ENCODE results near the gene GLIS2. TPM values are rescaled to one million over a fixed set of nuclear protein-coding genes. Genes with fewer than 3 reads are reported as not detected.

GLIS2 gene
- total RNA-seq, 1 experiment from 2014 or later: 23.0 TPM

GRCh38 chr16:4385789-4386450, 70.1 kb downstream of the GLIS2 start:
- Mint-ChIP-seq H3K9me3 (no peaks in the 10 kb centered on the region), H3K27ac (peak overlapping the region; percentile 41; the same call in 1 of the 2 replicates), H3K36me3 (no peaks in the 10 kb centered on the region), H3K4me3 (no peak overlapping the region), H3K4me1 (peaks cover 22% of the 10 kb centered on the region), H3K27me3 (ENCODE audit: low read depth) (no peaks in the 10 kb centered on the region)
- TF ChIP-seq MLX (CRISPR knock-in tag; IDR thresholded peaks at IDR 0.05): no peak
- no peak for TF ChIP-seq FOXP1 (CRISPR knock-in tag; IDR thresholded peaks at IDR 0.05; ENCODE audit: borderline replicate concordance)
- TF ChIP-seq NR2C2 (CRISPR knock-in tag; IDR thresholded peaks at IDR 0.05): no peak
- TF ChIP-seq ZNF121 (CRISPR knock-in tag; IDR thresholded peaks at IDR 0.05): no peak
- no peak for TF ChIP-seq GTF2I (CRISPR knock-in tag; conservative IDR thresholded peaks at IDR 0.05)
- no peak for TF ChIP-seq MXD4 (CRISPR knock-in tag; IDR thresholded peaks at IDR 0.05; ENCODE audit: borderline replicate concordance)
- TF ChIP-seq HMGXB4 (CRISPR knock-in tag; IDR thresholded peaks at IDR 0.05): no peak
- TF ChIP-seq CREM (CRISPR knock-in tag; IDR thresholded peaks at IDR 0.05): no peak
- TF ChIP-seq NFE2L1 (CRISPR knock-in tag; IDR thresholded peaks at IDR 0.05): no peak
- no peak for TF ChIP-seq SMAD4 (CRISPR knock-in tag; IDR thresholded peaks at IDR 0.05)
- TF ChIP-seq SOX15 (CRISPR knock-in tag; IDR thresholded peaks at IDR 0.05): no peak
- no peak for TF ChIP-seq TCF7 (CRISPR knock-in tag; IDR thresholded peaks at IDR 0.05; ENCODE audit: low read depth)
- TF ChIP-seq SP1 (CRISPR knock-in tag; conservative IDR thresholded peaks at IDR 0.05): no peak
- no peak for TF ChIP-seq ELF4 (CRISPR knock-in tag; IDR thresholded peaks at IDR 0.05; ENCODE audit: low read depth)
- TF ChIP-seq NR1H2 (CRISPR knock-in tag; IDR thresholded peaks at IDR 0.05): no peak
- no peak for TF ChIP-seq ATF1 (CRISPR knock-in tag; IDR thresholded peaks at IDR 0.05)
- no peak for DNase-seq (ENCODE audit: low spot score)
- CTCF ChIA-PET: interaction anchor here (0.7 to 9.6 kb wide), 5 partner anchors 8 to 27 kb away, joined by 3 to 316 read pairs (median 6); no protein-coding TSS in a partner anchor
- POLR2A ChIA-PET: interaction anchor here (1.7 kb wide), 1 partner anchor 13 kb away, joined by 5 read pairs; no protein-coding TSS in a partner anchor
- no peak for ATAC-seq

- TF ChIP-seq ZNF423 (CRISPR knock-in tag; IDR thresholded peaks at IDR 0.05): no peak
- no peak for TF ChIP-seq PREB (CRISPR knock-in tag; IDR thresholded peaks at IDR 0.05; ENCODE audit: borderline replicate concordance)
- TF ChIP-seq CDX4 (CRISPR knock-in tag; IDR thresholded peaks at IDR 0.05; ENCODE audit: borderline replicate concordance): no peak
- no peak for TF ChIP-seq NFYB (CRISPR knock-in tag; conservative IDR thresholded peaks at IDR 0.05; ENCODE audit: low read depth)
- Mint-ChIP-seq H3K9me3 (no peaks in the 10 kb centered on the region), H3K4me1 (peaks cover 27% of the 10 kb centered on the region), H3K27ac (no peak overlapping the region), H3K36me3 (no peaks in the 10 kb centered on the region), H3K27me3 (ENCODE audit: low read depth) (no peaks in the 10 kb centered on the region), H3K4me3 (no peak overlapping the region)
- ChIA-PET CTCF (interaction anchor here (1.0 to 9.6 kb wide), 4 partner anchors 9 to 27 kb away, joined by 6 to 316 read pairs (median 42); no protein-coding TSS in a partner anchor), POLR2A (interaction anchor here (1.7 kb wide), 1 partner anchor 13 kb away, joined by 5 read pairs; no protein-coding TSS in a partner anchor)
- no peak for DNase-seq (ENCODE audit: low spot score)
- no peak for ATAC-seq
These were observed 70.6 kb downstream of the GLIS2 start for GRCh38 chr16:4386451-4386805.
